Measurements from ENCODE around the gene SOX13. TPM values are rescaled to one million over a fixed set of nuclear protein-coding genes. Genes with fewer than 3 reads are reported as not detected.

The SOX13 gene
- total RNA-seq, 1 experiment from 2014 or later: 35.6 TPM

DNA sequence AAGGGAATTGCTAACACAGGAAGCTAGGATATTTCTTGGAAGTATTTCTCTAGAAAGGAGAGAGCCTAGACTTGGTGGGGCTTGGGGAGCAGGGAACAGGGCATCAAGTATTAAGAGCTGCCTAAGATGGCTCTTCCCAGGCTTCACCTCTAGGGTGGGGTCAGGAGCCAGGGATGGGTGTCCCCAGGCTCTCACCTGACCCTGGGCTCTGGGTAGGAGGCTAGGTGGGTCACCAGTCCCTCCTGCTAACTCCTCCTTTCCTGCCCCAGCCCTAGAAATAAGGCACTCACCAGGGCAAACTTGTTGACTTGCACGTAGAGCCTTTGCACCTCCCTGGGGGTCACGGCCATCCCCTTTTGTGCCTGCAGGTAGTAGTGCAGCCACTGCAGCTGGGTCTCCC lies 63.9 kb downstream of the SOX13 start:
- Histone ChIP-seq H3K4me1 (ENCODE audit: control insufficient read depth in 1 of 2, insufficient read depth in 2 of 2, low read length in 2 of 2) (peaks cover under 1 to 3% of the 10 kb centered on the region in 2 experiments), H4K20me1 (ENCODE audit: insufficient read depth) (no peaks in the 10 kb centered on the region), H3K9me3 (ENCODE audit: control insufficient read depth in 1 of 2, insufficient read depth in 1 of 2, low read depth in 1 of 2, low read length in 2 of 2) (no peaks in the 10 kb centered on the region), H3K9ac (ENCODE audit: low read length) (no peak overlapping the region), H3K4me3 (replicated peaks in 1 of 2; ENCODE audit: low read depth in 1 of 2, low read length in 2 of 2) (no peak overlapping the region), H3K27ac (ENCODE audit: low read depth, low read length) (no peak overlapping the region), H2AFZ (ENCODE audit: low read depth, low read length, poor library complexity, severe bottlenecking) (no peak overlapping the region), H3K79me2 (ENCODE audit: insufficient read depth, low read length) (no peaks in the 10 kb centered on the region), H3K9me2 (ENCODE audit: insufficient read depth) (no peaks in the 10 kb centered on the region), H3K27me3 (ENCODE audit: insufficient read depth, low read length) (no peaks in the 10 kb centered on the region), H3K4me2 (ENCODE audit: low read length) (no peak overlapping the region), H3K36me3 (ENCODE audit: control insufficient read depth in 1 of 2, insufficient read depth in 2 of 2, low read length in 2 of 2) (peaks cover 0 to 7% of the 10 kb centered on the region in 2 experiments; a peak in 1 of 4 replicates)
- no peak for DNase-seq (ENCODE audit: low read depth, low spot score)
- POLR2A ChIA-PET: no interaction called here
- RAD21 ChIA-PET (ENCODE audit: low non-redundant PET in 1 of 2, low total read pairs in 2 of 2, uncharacterized antibody in 2 of 2, unreplicated experiment in 2 of 2): no interaction called here
- no TSS peak for BruUV-seq (replicated peaks)
- intact Hi-C loops (cut with micrococcal nuclease): no loop called here
- TF ChIP-seq ZNF274 (IDR thresholded peaks at IDR 0.05; ENCODE audit: low read depth, low read length) (no peak), EZH2phosphoT487 (IDR thresholded peaks at IDR 0.05; ENCODE audit: borderline replicate concordance) (no peak), SIN3A (IDR thresholded peaks at IDR 0.05; ENCODE audit: low read depth) (no peak), CBX3 (IDR thresholded peaks at IDR 0.05; ENCODE audit: low read depth) (no peak), EGR1 (IDR thresholded peaks at IDR 0.05; ENCODE audit: low read depth) (no peak), FOSL1 (IDR thresholded peaks at IDR 0.05; ENCODE audit: low read depth) (no peak), EZH2 (IDR thresholded peaks at IDR 0.05) (no peak), MAX (IDR thresholded peaks at IDR 0.05) (no peak), POLR2A (IDR thresholded peaks at IDR 0.05; ENCODE audit: borderline replicate concordance, extremely low read depth, insufficient read depth, insufficient read length) (no peak), CEBPB (IDR thresholded peaks at IDR 0.05; ENCODE audit: low read depth) (no peak), JUND (IDR thresholded peaks at IDR 0.05) (no peak), POLR2AphosphoS5 (IDR thresholded peaks at IDR 0.05; ENCODE audit: low read depth, low read length) (no peak)
- TF ChIP-seq, protein P1, sequence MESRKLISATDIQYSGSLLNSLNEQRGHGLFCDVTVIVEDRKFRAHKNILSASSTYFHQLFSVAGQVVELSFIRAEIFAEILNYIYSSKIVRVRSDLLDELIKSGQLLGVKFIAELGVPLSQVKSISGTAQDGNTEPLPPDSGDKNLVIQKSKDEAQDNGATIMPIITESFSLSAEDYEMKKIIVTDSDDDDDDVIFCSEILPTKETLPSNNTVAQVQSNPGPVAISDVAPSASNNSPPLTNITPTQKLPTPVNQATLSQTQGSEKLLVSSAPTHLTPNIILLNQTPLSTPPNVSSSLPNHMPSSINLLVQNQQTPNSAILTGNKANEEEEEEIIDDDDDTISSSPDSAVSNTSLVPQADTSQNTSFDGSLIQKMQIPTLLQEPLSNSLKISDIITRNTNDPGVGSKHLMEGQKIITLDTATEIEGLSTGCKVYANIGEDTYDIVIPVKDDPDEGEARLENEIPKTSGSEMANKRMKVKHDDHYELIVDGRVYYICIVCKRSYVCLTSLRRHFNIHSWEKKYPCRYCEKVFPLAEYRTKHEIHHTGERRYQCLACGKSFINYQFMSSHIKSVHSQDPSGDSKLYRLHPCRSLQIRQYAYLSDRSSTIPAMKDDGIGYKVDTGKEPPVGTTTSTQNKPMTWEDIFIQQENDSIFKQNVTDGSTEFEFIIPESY (IDR thresholded peaks at IDR 0.05; ENCODE audit: extremely low read depth, insufficient replicate concordance, low read length): no peak
- no peak for ATAC-seq
- CTCF ChIA-PET: interaction anchor here (1.3 to 1.4 kb wide), 2 partner anchors 8 to 70 kb away, joined by 3 to 6 read pairs; no protein-coding TSS in a partner anchor
